Transverse colon (tissue), 4 donors: Measurements from ENCODE around the gene TBC1D8.

Experiments
- CTCF ChIP-seq, 5 experiments: fragments of 200-600 bp in 3 of 5; fragments of 450-650 bp in 2 of 5; sonication (generic) in 3 of 5; IDR thresholded peaks; 1 replicate in 2 of 5; 2 replicates in 3 of 5; pipeline ENCODE4 v1.5.1; 2016 to 2017; ENCODE audit warnings: antibody characterized with exemption in 5 of 5, inconsistent platforms in 3 of 5, mild to moderate bottlenecking in 2 of 5, moderate library complexity in 1 of 5
- EP300 ChIP-seq: sonication (generic); formaldehyde crosslinking; IDR thresholded peaks from one replicate; pipeline ENCODE4 v1.6.1; 2017; ENCODE audit warnings: antibody characterized with exemption, low read depth
- POLR2A ChIP-seq: fragments of 450-650 bp; IDR thresholded peaks from one replicate; pipeline ENCODE4 v1.6.1; 2016; ENCODE audit warnings: antibody characterized with exemption, mild to moderate bottlenecking, moderate library complexity
- POLR2AphosphoS5 ChIP-seq, 3 donors: sonication (generic); formaldehyde crosslinking; IDR thresholded peaks; one replicate each; pipeline ENCODE4 v1.6.1; 2016; ENCODE audit warnings: antibody characterized with exemption in 3 of 3

GRCh38 chr2:101159526-101159925 lies 8.3 kb upstream of the TBC1D8 start:
- no peak for TF ChIP-seq CTCF (IDR thresholded peaks at IDR 0.05)
- no peak for TF ChIP-seq POLR2AphosphoS5 (IDR thresholded peaks at IDR 0.05)
- TF ChIP-seq POLR2A: no peak
- TF ChIP-seq EP300: no peak
